ENCODE data around the gene AGER. TPM values are rescaled to one million over a fixed set of nuclear protein-coding genes. Genes with fewer than 3 reads are reported as not detected.
A peak's percentile ranks its signal among the peaks of the same experiment; 100 is the strongest.
"Not testable (repeated sequence)": the region's sequence is repeated elsewhere in the genome, so short reads cannot be mapped to it uniquely, and the experiment has no call there.

The AGER gene
- total RNA-seq, 1 donor from 2014 or later = 0.60 TPM

GRCh38 chr6:32200711-32201475, 16.8 kb upstream of the AGER start:
- no peak for DNase-seq (ENCODE audit: low read depth in 2 of 2)

- DNase-seq (ENCODE audit: low read depth in 2 of 2) = no peak
Observed at GRCh38 chr6:32198866-32199265, 14.8 kb upstream of the AGER start.

GRCh38 chr6:32198345-32198696, 14.3 kb upstream of the AGER start:
- no peak for DNase-seq (ENCODE audit: low read depth in 2 of 2)

GRCh38 chr6:32196682-32197616, 12.9 kb upstream of the AGER start:
- DNase-seq (ENCODE audit: low read depth in 2 of 2) = peak; percentile 68 to 77

DNA sequence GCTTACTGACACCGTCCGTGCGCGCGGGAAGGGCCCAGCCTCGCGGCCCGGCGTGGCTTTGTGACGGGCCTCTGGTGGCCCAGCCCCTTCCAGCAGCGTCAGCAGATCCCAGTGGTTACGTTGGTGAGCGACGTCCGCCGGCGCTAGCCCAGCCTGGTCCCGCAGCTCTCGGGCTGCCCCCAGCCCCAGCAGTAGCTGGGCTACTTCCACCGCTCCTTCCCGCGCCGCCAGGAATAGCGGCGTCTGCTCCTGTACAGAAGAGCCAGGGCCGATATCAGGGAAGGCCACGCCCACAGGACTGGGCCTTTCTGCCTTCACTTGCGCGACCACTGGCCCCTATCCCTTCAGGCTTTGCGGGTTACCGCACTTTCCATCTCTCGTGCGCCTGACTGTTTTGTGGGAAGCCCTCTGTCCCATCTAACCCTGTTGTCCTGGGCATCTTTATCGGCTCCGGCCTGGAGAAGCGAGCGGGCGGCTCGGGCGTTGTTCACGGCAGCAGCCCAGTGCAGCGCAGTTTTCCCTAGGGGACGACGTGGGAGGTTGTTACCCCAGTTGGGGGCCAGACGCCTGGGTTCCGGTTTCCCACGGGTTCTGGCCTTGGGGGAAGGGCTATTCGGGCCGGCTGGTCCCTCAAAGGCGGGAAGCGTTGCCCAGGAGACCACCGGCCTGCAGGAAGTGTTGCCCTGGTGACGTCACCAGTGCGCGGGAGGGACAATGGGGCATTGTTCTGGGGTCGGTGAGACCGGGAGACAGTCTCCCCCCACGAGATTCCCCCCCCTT, 12.0 kb upstream of the AGER start:
- DNase-seq (ENCODE audit: low read depth in 2 of 2) = peak; percentile 99 to 100

- DNase-seq (ENCODE audit: low read depth in 2 of 2) = peak; percentile 100
Observed at GRCh38 chr6:32195652-32195901, 11.5 kb upstream of the AGER start.

- DNase-seq (ENCODE audit: low read depth in 2 of 2) = peak; percentile 41 to 76
Observed at GRCh38 chr6:32194825-32195651, 11.0 kb upstream of the AGER start.

DNA sequence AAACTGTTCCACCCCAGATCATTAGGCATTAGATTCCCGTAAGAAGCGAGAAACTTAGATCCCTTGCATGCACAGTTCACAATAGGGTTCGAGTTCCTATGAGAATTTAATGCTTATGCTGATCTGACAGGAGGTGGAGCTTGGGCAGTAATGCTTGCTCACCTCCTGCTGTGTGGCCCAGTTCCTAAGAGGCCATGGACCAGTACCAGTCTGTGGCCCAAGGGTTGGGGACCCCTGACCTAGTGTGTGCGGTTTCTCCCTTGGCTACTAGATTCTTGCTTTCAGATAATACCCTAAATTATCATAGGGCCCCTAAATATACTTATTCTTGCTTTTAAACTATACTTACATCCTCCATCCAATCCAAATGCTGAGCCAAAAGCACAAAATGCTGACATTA, 10.3 kb upstream of the AGER start:
- DNase-seq (ENCODE audit: low read depth in 2 of 2) = no peak

DNA sequence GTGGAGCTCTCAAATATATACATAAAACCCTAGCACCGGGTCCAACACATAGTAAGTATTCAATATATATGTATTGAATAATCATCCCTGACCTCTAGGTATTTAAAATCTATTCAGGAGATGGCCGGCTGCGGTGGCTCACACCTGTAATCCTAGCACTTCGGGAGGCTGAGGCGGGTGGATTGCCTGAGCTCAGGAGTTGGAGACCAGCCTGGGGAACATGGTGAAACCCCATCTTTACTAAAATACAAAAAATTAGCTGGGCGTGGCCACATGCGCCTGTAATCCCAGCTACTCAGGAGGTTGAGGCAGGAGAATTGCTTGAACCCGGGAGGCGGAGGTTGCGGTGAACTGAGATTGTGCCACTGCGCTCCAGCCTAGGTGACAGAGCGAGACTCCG, 9.0 kb upstream of the AGER start:
- not testable (repeated sequence) for DNase-seq (ENCODE audit: low read depth in 2 of 2)

DNA sequence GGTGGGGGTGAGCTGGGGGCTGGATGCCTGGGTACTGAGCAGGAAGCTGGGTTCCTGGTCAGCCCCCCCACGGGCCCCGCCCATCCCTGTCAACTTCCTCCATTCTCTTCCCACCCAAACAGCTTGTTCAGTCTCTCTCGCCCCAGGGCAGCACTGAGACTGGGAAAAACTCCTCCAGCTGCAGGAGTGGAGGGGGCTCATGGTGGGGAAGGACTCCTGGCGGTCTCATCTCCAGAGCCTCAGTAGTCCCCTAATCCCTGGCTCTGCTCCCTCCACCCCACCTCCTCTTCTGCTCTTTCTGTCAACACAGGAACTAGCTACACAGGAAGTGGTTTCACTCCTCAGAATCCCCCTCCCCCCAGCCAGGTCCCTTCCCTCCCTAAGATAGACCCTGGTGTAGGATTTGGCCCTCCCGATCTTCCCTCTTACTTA, 8.6 kb upstream of the AGER start, which contains the start of gene GPSM3:
GPSM3 (minus strand) TSS at position 36 of the 432 bp plus-strand sequence. CDS start 130 bp downstream, outside the sequence.
- DNase-seq (ENCODE audit: low read depth in 2 of 2) = peak; percentile 57 to 68

- DNase-seq (ENCODE audit: low read depth in 2 of 2) = no peak
Observed at GRCh38 chr6:32191696-32192607, 7.9 kb upstream of the AGER start.

DNA sequence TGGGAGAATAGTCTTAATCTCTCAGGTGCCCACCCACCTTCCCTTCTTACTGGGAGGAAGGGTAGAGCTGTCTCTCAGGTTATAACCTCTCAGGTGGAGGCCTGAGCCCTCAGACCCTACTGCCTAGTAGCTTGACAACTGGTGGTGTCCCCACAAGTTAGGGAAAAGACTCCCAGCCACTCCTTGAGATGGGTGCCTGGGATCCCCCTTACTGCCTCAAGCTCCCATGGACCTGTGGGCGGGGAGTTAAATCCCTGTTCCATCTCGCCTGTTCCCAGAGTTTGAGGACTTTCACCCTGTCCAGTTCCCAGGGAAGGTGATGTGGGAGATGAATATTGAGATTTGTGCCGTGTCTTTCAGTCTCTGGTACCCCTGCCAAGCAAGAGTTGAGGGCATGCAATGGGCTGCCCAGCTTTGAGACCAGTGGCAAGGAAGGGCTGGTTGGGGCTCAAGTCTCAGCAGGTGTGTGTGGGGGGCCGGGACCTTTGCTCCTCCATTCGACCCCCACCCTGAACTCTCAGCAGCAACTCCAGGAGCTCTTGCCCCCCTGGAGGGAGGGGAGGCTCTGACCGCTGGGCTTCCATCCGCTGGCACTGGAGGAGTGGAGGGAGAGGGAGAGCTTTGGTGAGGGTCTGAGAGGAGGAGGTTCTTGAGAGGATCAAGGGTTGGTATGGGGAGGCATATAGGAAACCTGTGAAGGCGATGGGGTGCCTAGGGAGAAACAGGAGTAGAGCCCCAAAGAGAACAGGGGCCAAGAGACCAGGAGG, 7.0 kb upstream of the AGER start:
- DNase-seq (ENCODE audit: low read depth in 2 of 2) = no peak

DNA sequence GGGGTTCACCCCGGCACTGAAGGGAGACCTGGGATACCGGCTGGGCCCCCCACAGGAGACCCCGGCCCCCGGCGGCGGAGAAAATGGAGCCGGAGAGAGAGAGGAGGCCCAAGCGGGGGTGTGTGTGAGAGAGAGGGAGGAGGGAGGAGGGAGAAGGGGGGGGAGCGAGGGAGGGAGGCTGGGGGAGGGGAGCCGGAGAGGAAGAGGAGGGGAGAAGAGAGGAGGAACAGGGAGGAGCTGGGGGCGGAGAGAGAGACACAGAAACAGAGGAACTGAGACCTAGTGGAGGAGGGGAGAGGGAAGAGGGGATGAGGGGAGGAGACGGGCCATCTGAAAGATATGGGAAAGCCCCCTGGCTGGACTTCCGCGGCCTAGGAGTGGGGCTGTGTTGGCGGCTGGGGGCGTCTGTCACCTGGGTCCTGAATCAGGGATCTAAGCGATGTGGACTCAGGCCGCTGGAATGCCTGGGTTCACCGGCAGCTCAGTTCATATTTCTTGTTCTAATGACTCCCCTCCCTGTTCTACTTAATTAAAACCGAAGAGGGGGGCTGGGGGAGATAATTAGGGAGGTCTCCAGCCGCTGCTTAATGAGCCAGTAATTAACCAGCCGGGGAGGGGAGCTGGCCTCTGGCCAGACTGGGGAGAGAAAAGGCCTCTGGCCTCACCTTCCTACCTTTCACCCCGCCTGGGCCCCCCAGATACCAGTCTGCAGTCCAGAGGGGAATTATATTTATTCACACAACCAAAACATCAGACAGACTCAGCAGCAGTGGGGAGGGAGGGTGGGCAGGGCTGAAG, 6.2 kb upstream of the AGER start, which contains the start of gene PBX2:
PBX2 (minus strand) TSS at position 149 of the 798 bp plus-strand sequence. CDS start 287 bp downstream, outside the sequence.
- peak; percentile 94 to 95 for DNase-seq (ENCODE audit: low read depth in 2 of 2)

DNA sequence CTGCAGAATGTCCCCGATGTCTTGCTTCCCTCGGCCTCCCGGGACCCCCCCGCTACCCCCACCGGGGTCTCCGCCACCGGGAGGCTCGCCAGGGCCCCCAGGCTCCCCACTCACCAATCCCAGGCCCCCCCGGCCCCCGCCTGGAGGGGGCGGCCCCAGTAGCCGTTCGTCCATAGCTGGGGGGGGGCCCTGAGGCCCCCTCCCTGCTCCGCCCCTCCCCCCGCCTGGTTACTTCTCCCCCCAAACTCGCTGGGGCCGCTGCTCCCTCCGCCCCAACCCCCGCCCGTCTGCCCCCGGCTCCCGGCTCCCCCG, 5.6 kb upstream of the AGER start:
- DNase-seq (ENCODE audit: low read depth in 2 of 2) = peak; percentile 23 to 24

DNA sequence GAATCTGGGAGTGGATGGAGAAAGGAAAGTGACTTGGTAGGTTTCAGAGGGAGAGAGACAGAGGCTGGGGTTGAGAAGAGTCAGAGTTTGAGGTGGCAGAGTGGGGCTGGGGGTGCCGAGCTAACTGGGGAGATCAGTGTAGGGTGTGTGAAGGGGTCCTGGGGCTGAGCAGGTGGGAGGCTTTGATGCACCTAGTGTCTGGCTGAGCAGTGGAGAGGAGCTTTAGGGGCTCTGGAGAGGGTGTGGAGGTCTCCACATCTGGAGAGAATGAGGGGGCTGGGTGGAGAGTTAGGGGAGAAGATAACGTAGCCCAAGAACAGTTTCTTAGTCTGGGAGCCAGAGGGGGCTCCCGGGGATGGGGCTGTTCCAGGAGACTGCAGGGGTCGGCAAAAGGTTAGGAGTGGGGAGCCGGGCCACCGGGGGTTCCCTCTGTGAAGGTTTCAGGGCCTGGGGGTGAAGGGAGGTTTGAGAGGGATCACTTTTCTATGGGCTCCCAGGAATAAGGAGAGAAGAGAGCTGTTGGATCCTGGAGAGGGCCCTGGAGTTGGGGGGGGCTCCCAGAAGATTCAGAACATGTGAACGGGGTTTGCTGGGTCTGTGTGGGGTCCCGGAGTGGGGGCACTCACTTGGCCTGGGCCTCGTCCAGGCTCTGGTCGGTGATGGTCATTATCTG, 5.2 kb upstream of the AGER start:
- DNase-seq (ENCODE audit: low read depth in 2 of 2) = no peak

- DNase-seq (ENCODE audit: low read depth in 2 of 2) = peak in 1 of 2 donors; percentile 36
Observed at GRCh38 chr6:32188381-32189068, 4.5 kb upstream of the AGER start.

- DNase-seq (ENCODE audit: low read depth in 2 of 2) = not testable (repeated sequence)
Observed at GRCh38 chr6:32187725-32188380, 3.8 kb upstream of the AGER start.
